ENCODE measurements around the gene DNAH3.
"Not testable (repeated sequence)": the region's sequence is repeated elsewhere in the genome, so short reads cannot be mapped to it uniquely, and the experiment has no call there.

DNAH3 gene

DNA sequence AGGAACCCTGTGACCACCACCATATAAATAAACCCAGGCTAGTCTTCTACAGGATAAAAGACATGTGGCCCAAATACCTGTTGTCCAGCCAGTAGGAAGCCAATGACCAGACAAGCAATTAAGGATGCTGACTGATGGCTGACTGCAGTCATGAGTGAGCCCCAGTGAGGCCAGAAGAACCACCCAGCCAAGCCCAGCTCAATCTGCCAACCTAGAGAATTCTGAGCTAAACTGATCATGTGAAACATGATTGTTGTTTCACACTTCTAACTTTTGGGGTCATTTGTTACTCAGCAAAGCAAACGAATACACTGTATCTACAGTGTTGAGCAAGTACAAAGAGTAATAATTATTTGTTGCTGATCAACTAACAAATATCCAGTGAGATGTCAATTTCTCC lies 86.4 kb downstream of the DNAH3 start:
- H3K4me1 ChIP-seq (ENCODE audit: control insufficient read depth, insufficient read depth, low read length): no peaks in the 10 kb centered on the region
- no peaks in the 10 kb centered on the region for H3K36me3 ChIP-seq (ENCODE audit: control insufficient read depth, insufficient read depth, low read length)
- H3K4me3 ChIP-seq (ENCODE audit: low read depth, low read length): no peak overlapping the region
- no peaks in the 10 kb centered on the region for H3K27me3 ChIP-seq (ENCODE audit: control insufficient read depth, insufficient read depth, low read length)
- no peak overlapping the region for H3K27ac ChIP-seq (ENCODE audit: low read depth, low read length)
- no peak overlapping the region for H3K9ac ChIP-seq (ENCODE audit: low read depth, low read length)
- H3K9me3 ChIP-seq (ENCODE audit: control insufficient read depth, insufficient read depth, low read length): no peaks in the 10 kb centered on the region

DNA sequence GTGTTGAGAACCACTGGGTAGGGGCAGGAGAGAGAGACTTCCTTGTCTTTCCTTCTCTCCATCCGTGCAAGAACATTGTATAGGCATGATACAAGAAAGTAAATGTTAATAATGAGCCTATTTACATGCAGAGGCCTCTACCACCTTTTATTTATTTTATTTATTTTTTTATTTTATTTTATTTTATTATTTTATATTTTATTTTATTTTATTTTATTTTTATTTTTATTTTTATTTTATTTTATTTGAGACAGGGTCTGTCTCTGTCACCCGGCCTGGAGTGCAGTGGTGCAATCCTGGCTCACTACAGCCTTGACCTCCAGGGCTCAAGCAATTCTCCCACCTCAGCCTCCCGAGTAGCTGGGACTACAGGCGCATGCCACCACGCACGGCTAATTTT lies 87.3 kb downstream of the DNAH3 start:
- H3K9me3 ChIP-seq (ENCODE audit: control insufficient read depth, insufficient read depth, low read length); H3K4me1 ChIP-seq (ENCODE audit: control insufficient read depth, insufficient read depth, low read length); H3K27ac ChIP-seq (ENCODE audit: low read depth, low read length); H3K4me3 ChIP-seq (ENCODE audit: low read depth, low read length); H3K9ac ChIP-seq (ENCODE audit: low read depth, low read length); H3K27me3 ChIP-seq (ENCODE audit: control insufficient read depth, insufficient read depth, low read length); H3K36me3 ChIP-seq (ENCODE audit: control insufficient read depth, insufficient read depth, low read length): not testable (repeated sequence)

DNA sequence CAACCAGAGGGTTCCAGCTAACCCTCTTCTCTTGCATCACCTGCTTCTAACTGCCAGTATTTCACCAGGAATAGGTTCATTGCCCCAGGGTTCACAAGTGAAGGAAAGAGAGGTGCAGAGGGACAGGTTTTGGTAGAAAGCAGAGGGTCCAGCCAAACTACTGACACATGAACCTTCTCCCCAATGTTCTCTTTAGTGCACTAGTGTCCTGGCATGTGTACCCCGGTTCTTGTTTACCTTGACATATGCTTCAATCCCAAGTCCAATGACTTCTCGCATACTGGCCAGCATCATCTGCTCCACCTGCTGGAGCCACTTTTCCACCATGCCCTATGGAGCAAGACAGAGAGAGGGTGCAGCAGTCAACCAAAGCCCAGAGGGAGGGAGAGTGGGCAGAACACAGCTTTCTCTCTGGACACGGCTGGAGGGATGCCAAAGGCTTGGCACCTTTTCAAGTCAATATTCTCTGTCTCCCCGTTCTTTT lies 90.6 kb downstream of the DNAH3 start:
- no peak overlapping the region for H3K9ac ChIP-seq (ENCODE audit: low read depth, low read length)
- no peak overlapping the region for H3K27ac ChIP-seq (ENCODE audit: low read depth, low read length)
- H3K36me3 ChIP-seq (ENCODE audit: control insufficient read depth, insufficient read depth, low read length): no peaks in the 10 kb centered on the region
- no peaks in the 10 kb centered on the region for H3K27me3 ChIP-seq (ENCODE audit: control insufficient read depth, insufficient read depth, low read length)
- H3K4me3 ChIP-seq (ENCODE audit: low read depth, low read length): no peak overlapping the region
- no peaks in the 10 kb centered on the region for H3K9me3 ChIP-seq (ENCODE audit: control insufficient read depth, insufficient read depth, low read length)
- no peaks in the 10 kb centered on the region for H3K4me1 ChIP-seq (ENCODE audit: control insufficient read depth, insufficient read depth, low read length)

DNA sequence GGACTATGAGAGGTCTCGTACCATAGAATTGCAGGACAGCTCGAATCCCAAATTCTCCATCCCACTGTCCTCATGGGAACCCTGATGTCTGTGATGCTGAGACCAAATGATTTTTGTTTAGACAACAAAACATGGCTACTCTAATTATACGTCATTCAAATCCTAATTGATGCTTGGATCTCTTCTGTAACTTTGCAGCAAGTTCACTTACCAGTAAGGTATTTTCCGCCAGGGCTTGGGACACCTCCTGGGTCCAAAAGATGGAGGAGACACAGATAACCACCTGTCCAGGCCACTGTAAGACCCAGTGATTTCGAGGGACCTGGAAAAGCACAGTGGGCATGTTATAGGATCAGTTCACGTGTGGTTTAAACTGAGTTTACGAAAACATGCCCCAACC lies 92.8 kb downstream of the DNAH3 start:
- no peaks in the 10 kb centered on the region for H3K4me1 ChIP-seq (ENCODE audit: control insufficient read depth, insufficient read depth, low read length)
- no peaks in the 10 kb centered on the region for H3K27me3 ChIP-seq (ENCODE audit: control insufficient read depth, insufficient read depth, low read length)
- H3K9ac ChIP-seq (ENCODE audit: low read depth, low read length): no peak overlapping the region

DNA sequence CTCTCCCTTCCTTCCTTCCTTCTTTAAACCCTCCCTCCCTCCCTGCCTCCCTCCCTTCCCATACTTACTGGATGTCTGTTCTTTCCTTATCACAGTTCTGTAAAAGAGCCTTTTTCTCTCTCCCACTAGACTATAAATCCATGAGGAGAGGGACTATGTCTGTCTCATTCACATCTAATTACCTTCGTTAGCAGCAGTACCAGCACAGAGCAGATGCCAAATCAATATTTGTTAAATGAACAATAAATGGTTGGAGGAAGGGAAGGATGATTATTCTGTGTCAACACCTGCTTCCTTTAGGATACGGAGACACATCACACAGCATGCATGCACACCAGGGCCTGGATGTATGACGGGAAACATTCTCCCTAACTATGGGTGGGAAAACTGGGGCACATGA lies 94.2 kb downstream of the DNAH3 start:
- Histone ChIP-seq H3K4me1 (ENCODE audit: control insufficient read depth, insufficient read depth, low read length) (no peaks in the 10 kb centered on the region), H3K4me3 (ENCODE audit: low read depth, low read length) (no peak overlapping the region), H3K36me3 (ENCODE audit: control insufficient read depth, insufficient read depth, low read length) (no peaks in the 10 kb centered on the region), H3K9ac (ENCODE audit: low read depth, low read length) (no peak overlapping the region), H3K27me3 (ENCODE audit: control insufficient read depth, insufficient read depth, low read length) (no peaks in the 10 kb centered on the region), H3K27ac (ENCODE audit: low read depth, low read length) (no peak overlapping the region), H3K9me3 (ENCODE audit: control insufficient read depth, insufficient read depth, low read length) (no peaks in the 10 kb centered on the region)

More for the DNA sequence above, 92.8 kb downstream of the DNAH3 start:
- Histone ChIP-seq H3K4me3 (ENCODE audit: low read depth, low read length) (no peak overlapping the region), H3K36me3 (ENCODE audit: control insufficient read depth, insufficient read depth, low read length) (no peaks in the 10 kb centered on the region), H3K9me3 (ENCODE audit: control insufficient read depth, insufficient read depth, low read length) (no peaks in the 10 kb centered on the region), H3K27ac (ENCODE audit: low read depth, low read length) (no peak overlapping the region)

DNA sequence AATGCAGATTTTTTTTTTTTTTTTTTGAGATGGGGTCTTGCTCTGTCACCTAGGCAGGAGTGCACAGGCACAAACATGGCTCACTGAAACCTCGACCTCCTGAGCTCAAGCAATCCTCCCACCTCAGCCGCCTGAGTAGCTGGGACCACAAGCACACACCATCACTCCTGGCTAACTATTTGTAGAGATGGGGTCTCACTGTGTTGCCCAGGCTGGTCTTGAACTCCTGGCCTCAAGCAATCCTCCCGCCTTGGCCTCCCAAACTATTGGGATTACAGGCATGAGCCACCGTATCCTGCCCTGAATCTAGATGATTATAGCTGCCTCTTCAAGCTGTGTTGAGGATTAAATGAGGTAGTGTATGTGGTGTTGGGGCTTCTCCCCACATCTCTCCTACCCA lies 94.9 kb downstream of the DNAH3 start:
- not testable (repeated sequence) for H3K9ac ChIP-seq (ENCODE audit: low read depth, low read length); H3K36me3 ChIP-seq (ENCODE audit: control insufficient read depth, insufficient read depth, low read length); H3K27me3 ChIP-seq (ENCODE audit: control insufficient read depth, insufficient read depth, low read length); H3K9me3 ChIP-seq (ENCODE audit: control insufficient read depth, insufficient read depth, low read length); H3K27ac ChIP-seq (ENCODE audit: low read depth, low read length); H3K4me1 ChIP-seq (ENCODE audit: control insufficient read depth, insufficient read depth, low read length); H3K4me3 ChIP-seq (ENCODE audit: low read depth, low read length)

DNA sequence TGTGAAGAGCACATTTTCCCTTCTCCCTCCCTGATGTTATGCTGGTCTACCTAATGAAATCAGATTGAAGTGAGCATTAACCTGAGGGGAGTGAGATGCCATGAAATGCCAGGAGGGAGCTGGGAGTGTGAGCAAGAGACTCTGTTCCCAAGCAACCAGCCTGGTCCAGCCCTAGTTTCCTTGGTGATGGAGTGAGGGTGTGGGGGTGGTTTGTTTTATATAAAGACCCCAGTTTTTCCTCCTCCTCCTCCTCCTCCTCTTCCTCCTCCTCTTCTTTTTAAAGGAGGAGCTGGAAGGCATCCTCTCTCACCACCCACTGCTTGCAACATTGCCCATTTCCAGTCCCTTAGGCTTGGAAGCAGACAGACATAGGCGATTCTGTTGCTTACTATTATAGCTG lies 97.1 kb downstream of the DNAH3 start:
- Histone ChIP-seq H3K27me3 (ENCODE audit: control insufficient read depth, insufficient read depth, low read length) (no peaks in the 10 kb centered on the region), H3K4me3 (ENCODE audit: low read depth, low read length) (no peak overlapping the region), H3K9ac (ENCODE audit: low read depth, low read length) (no peak overlapping the region)

DNA sequence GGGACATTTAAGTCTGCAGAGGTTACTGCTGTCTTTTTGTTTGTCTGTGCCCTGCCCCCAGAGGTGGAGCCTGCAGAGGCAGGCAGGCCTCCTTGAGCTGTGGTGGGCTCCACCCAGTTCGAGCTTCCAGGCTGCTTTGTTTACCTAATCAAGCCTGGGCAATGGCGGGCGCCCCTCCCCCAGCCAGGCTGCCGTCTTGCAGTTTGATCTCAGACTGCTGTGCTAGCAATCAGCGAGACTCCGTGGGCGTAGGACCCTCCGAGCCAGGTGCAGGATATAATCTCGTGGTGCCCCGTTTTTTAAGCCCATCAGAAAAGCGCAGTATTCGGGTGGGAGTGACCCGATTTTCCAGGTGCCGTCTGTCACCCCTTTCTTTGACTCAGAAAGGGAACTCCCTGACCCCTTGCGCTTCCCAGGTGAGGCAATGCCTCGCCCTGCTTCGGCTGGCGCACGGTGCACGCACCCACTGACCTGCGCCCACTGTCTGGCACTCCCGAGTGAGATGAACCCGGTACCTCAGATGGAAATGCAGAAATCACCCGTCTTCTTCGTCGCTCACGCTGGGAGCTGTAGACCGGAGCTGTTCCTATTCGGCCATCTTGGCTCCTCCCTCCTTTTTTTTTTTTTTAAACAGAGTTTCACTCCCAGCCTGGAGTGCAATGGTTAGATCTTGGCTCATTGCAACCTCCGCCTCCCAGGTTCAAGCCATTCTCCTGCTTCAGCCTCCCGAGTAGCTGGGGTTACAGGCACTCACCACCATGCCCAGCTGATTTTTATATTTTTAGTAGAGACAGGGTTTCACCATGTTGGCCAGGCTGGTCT lies 102.3 kb downstream of the DNAH3 start:
- not testable (repeated sequence) for H3K9ac ChIP-seq (ENCODE audit: low read depth, low read length); H3K9me3 ChIP-seq (ENCODE audit: control insufficient read depth, insufficient read depth, low read length); H3K36me3 ChIP-seq (ENCODE audit: control insufficient read depth, insufficient read depth, low read length); H3K4me1 ChIP-seq (ENCODE audit: control insufficient read depth, insufficient read depth, low read length); H3K27me3 ChIP-seq (ENCODE audit: control insufficient read depth, insufficient read depth, low read length); H3K4me3 ChIP-seq (ENCODE audit: low read depth, low read length); H3K27ac ChIP-seq (ENCODE audit: low read depth, low read length)

More for the DNA sequence above, 97.1 kb downstream of the DNAH3 start:
- no peaks in the 10 kb centered on the region for H3K36me3 ChIP-seq (ENCODE audit: control insufficient read depth, insufficient read depth, low read length)
- H3K4me1 ChIP-seq (ENCODE audit: control insufficient read depth, insufficient read depth, low read length): no peaks in the 10 kb centered on the region
- H3K9me3 ChIP-seq (ENCODE audit: control insufficient read depth, insufficient read depth, low read length): 0 out of 2 replicates have a peak, but pooled peaks cover 3% of the 10 kb centered on the region
- H3K27ac ChIP-seq (ENCODE audit: low read depth, low read length): no peak overlapping the region

DNA sequence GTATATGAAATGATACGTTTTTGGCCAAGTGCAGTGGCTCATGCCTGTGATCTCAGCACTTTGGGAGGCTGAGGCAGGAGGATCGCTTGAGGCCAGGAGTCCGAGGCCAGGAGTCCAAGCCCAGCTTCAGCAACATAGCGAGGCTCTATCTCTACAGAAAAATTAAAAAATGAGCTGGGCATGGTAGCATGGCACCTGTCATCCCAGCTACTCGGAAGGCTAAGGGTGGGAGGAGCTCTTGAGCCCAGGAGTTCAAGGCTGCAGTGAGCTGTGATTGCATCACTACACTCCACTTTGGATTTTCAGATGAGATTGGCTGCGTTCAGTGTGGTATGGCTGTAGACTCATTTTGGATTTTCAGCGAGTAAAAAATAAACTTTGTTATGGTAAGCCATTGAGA lies 112.4 kb downstream of the DNAH3 start:
- no peaks in the 10 kb centered on the region for H3K27me3 ChIP-seq (ENCODE audit: control insufficient read depth, insufficient read depth, low read length)
- 0 out of 2 replicates have a peak, but pooled peaks cover 7% of the 10 kb centered on the region for H3K4me1 ChIP-seq (ENCODE audit: control insufficient read depth, insufficient read depth, low read length)
- no peaks in the 10 kb centered on the region for H3K9me3 ChIP-seq (ENCODE audit: control insufficient read depth, insufficient read depth, low read length)
- no peaks in the 10 kb centered on the region for H3K36me3 ChIP-seq (ENCODE audit: control insufficient read depth, insufficient read depth, low read length)
- H3K27ac ChIP-seq (ENCODE audit: low read depth, low read length): no peak overlapping the region
- H3K9ac ChIP-seq (ENCODE audit: low read depth, low read length): no peak overlapping the region
- H3K4me3 ChIP-seq (ENCODE audit: low read depth, low read length): no peak overlapping the region

DNA sequence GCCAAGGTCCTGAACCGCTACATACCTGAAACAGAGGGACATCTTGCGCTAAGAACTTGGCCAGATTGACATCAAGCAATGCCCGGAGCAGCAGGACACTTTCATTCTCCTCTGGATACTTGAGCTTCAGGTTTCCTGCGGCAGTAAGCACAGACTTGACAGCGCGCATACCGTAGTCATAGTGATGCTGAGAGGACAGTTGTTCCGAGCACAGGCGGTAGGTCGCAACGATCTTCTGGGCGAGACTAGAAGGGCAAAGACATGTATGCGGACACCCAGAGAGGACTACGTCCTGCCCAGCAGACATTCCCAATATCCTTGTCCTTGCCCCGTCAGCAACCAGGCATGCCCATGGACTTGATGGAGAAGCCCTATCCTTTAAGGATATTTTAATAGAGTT lies 112.9 kb downstream of the DNAH3 start:
- H3K9ac ChIP-seq (ENCODE audit: low read depth, low read length): no peak overlapping the region
- H3K36me3 ChIP-seq (ENCODE audit: control insufficient read depth, insufficient read depth, low read length): no peaks in the 10 kb centered on the region
- H3K4me1 ChIP-seq (ENCODE audit: control insufficient read depth, insufficient read depth, low read length): 0 out of 2 replicates have a peak, but pooled peaks cover 7% of the 10 kb centered on the region
- no peak overlapping the region for H3K27ac ChIP-seq (ENCODE audit: low read depth, low read length)
- H3K27me3 ChIP-seq (ENCODE audit: control insufficient read depth, insufficient read depth, low read length): no peaks in the 10 kb centered on the region
- H3K4me3 ChIP-seq (ENCODE audit: low read depth, low read length): no peak overlapping the region
- H3K9me3 ChIP-seq (ENCODE audit: control insufficient read depth, insufficient read depth, low read length): no peaks in the 10 kb centered on the region

DNA sequence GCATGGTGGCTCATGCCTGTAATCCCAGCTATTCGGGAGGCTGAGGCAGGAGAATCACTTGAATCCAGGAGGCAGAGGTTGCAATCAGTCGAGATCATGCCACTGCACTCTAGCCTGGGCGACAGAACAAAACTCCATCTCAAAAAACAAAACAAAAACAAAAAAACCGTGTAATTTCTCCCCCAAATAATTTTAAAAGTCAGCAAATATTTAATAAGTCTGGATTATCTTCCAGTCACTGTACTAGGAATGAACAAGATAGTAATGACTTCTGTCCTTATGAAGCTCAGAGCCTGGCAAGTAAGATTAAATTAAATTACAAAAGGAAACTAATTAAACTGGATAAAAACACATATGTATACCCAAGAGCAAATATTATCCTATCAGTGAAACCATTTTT lies 113.5 kb downstream of the DNAH3 start:
- Histone ChIP-seq H3K4me1 (ENCODE audit: control insufficient read depth, insufficient read depth, low read length) (0 out of 2 replicates have a peak, but pooled peaks cover 7% of the 10 kb centered on the region), H3K36me3 (ENCODE audit: control insufficient read depth, insufficient read depth, low read length) (no peaks in the 10 kb centered on the region), H3K9ac (ENCODE audit: low read depth, low read length) (no peak overlapping the region), H3K27ac (ENCODE audit: low read depth, low read length) (no peak overlapping the region), H3K27me3 (ENCODE audit: control insufficient read depth, insufficient read depth, low read length) (no peaks in the 10 kb centered on the region), H3K9me3 (ENCODE audit: control insufficient read depth, insufficient read depth, low read length) (no peaks in the 10 kb centered on the region), H3K4me3 (ENCODE audit: low read depth, low read length) (no peak overlapping the region)
